ENCODE results near the gene ZNF14. TPM values are rescaled to one million over a fixed set of nuclear protein-coding genes. Genes with fewer than 3 reads are reported as not detected.

ZNF14 gene
- total and polyA plus RNA-seq, 5 donors from 2014 or later = 8.5 to 19.8 (median 11.8) TPM

DNA sequence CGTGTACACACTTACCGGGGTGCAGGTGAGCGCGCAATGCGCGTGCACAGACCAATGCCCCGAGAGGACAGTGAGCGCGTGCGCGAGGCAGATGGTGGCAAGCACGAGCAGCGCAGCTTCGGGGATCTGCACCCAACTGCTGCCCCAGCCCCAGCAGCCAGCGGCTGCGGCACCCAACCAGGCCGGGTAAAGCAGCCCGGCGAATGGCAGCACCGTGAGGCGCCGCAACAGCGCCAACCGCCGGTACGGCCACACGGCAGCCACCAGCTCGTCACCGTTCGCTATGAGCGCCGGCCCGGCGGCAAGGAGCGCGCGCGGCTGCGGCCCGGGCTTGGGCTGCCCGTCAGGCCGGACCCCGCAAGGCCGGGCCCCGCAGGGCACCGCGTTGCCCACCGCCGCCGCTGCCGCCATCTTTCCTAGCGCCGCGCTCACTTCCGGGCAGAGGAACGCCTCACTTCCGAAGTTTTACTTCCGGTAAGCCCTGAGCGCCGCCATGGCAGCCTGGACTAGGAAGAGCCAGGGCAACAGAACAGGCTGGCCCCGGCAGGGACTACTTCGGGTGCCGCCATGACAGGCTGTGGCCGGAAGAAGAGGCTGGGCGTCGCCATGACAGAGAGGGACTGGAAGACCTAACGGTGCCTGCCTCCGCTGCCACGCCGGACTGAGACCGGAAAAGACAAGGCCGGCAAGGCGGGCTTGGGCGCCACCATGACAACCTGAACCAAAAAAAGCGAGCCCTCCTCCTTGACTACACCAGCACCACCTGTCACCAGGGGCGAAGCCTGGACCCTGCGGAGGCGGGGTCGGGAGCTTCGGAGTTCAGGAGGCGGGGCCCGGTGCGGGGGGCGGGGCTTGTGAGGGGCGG lies 69.4 kb downstream of the ZNF14 start, which contains the start of gene ATP13A1:
Gene ATP13A1 (minus strand): TSS at position 421 of the 865 bp plus-strand sequence. CDS start 10 bp downstream, at position 411.
- peaks cover 14% of the 10 kb centered on the region for H3K36me3 ChIP-seq (ENCODE audit: control insufficient read depth, insufficient read depth, low read length)
- peaks cover 5% of the 10 kb centered on the region for H3K27me3 Mint-ChIP-seq
- H3K9me3 Mint-ChIP-seq = peaks cover 0 to 8% (median 0%) of the 10 kb centered on the region in 7 donors
- H3K27ac Mint-ChIP-seq = peak within 1 kb of the TSS; percentile 97 to 98 (median 98)
- DNase-seq = peak; percentile 92 to 98 (median 95)
- H3K27ac ChIP-seq (ENCODE audit: insufficient read depth, low read length, poor library complexity, severe bottlenecking) = peak within 1 kb of the TSS; percentile 96
- peaks cover 9 to 55% (median 26%) of the 10 kb centered on the region in 4 donors for H3K4me1 Mint-ChIP-seq
- H3K4me1 ChIP-seq (ENCODE audit: control insufficient read depth, insufficient read depth, low read length, poor library complexity, severe bottlenecking) = peaks cover 42% of the 10 kb centered on the region
- peak; percentile 70 to 75 for ATAC-seq (ENCODE audit: low read depth in 2 of 2)
- no peaks in the 10 kb centered on the region for H3K27me3 ChIP-seq (ENCODE audit: control insufficient read depth, insufficient read depth, low read length)
- peaks cover 8% of the 10 kb centered on the region for H3K36me3 Mint-ChIP-seq
- peak within 1 kb of the TSS; percentile 84 for H3K4me3 ChIP-seq (ENCODE audit: low read depth, low read length)
- peaks cover 3 to 17% of the 10 kb centered on the region in 2 experiments for H3K9me3 ChIP-seq (ENCODE audit: control insufficient read depth in 2 of 2, low read length in 2 of 2)
- peak within 1 kb of the TSS; percentile 91 to 99 (median 94) for H3K4me3 Mint-ChIP-seq

DNA sequence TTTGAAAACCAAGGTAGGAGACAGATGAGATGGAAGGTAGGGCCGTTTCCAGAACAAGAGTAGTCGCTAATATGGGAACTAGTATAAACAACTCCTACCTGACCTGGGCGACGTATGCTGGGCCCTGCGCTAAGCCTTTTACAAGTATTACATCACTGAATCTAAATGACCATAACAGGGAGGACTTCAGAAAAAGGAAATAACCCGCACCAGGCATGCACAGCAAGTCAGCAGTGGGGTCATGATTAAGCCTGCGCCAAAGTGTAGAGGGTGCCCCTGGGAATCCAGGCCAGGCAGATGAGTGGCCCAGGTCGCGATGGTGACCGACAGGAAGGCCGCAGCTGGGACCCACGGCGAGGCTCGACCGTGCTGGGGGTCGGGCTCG lies 70.0 kb downstream of the ZNF14 start:
- DNase-seq (no peak), ATAC-seq (ENCODE audit: low read depth in 2 of 2) (no peak)
- Mint-ChIP-seq H3K27me3 (no peaks in the 10 kb centered on the region), H3K27ac (peak overlapping the region; percentile 97 to 98 (median 97)), H3K4me1 (peaks cover 14 to 52% (median 28%) of the 10 kb centered on the region in 4 donors), H3K4me3 (peak overlapping the region; percentile 91 to 99 (median 94)), H3K9me3 (peaks cover 0 to 3% (median 0%) of the 10 kb centered on the region in 7 donors), H3K36me3 (peaks cover 13% of the 10 kb centered on the region)
- Histone ChIP-seq H3K4me1 (ENCODE audit: control insufficient read depth, insufficient read depth, low read length, poor library complexity, severe bottlenecking) (peaks cover 37% of the 10 kb centered on the region), H3K27me3 (ENCODE audit: control insufficient read depth, insufficient read depth, low read length) (no peaks in the 10 kb centered on the region), H3K9me3 (ENCODE audit: control insufficient read depth in 2 of 2, low read length in 2 of 2) (peaks cover 3 to 17% of the 10 kb centered on the region in 2 experiments), H3K4me3 (ENCODE audit: low read depth, low read length) (peak overlapping the region; percentile 84), H3K36me3 (ENCODE audit: control insufficient read depth, insufficient read depth, low read length) (peaks cover 20% of the 10 kb centered on the region), H3K27ac (ENCODE audit: insufficient read depth, low read length, poor library complexity, severe bottlenecking) (peak overlapping the region; percentile 96)

DNA sequence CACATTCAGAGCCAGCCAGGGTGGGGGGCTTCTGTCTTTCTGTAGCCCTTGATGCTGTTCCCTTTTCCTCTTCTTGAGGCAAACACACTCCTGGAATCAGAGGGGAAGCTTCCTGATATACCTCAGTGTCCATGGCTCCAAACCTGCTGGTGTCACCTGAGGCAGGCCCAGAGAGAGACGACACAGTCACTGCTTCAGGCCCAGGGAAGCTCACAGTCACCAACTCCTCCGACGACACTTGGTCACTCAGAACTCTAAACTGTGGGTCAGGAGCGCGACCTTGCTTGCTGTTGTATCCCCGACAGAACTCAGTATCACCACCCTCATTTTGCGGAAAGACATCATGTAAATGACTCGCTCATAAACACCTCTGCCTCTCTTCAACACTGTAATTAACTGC lies 70.6 kb downstream of the ZNF14 start:
- no peak for ATAC-seq (ENCODE audit: low read depth in 2 of 2)
- Mint-ChIP-seq H3K9me3 (peaks cover 0 to 6% (median 0%) of the 10 kb centered on the region in 7 donors), H3K36me3 (peaks cover 13% of the 10 kb centered on the region), H3K4me3 (peak overlapping the region; percentile 91 to 99 (median 94)), H3K27me3 (no peaks in the 10 kb centered on the region), H3K4me1 (peaks cover 14 to 49% (median 27%) of the 10 kb centered on the region in 4 donors), H3K27ac (peak overlapping the region; percentile 97 to 98 (median 97))
- Histone ChIP-seq H3K27me3 (ENCODE audit: control insufficient read depth, insufficient read depth, low read length) (no peaks in the 10 kb centered on the region), H3K36me3 (ENCODE audit: control insufficient read depth, insufficient read depth, low read length) (peaks cover 25% of the 10 kb centered on the region), H3K4me1 (ENCODE audit: control insufficient read depth, insufficient read depth, low read length, poor library complexity, severe bottlenecking) (peaks cover 34% of the 10 kb centered on the region), H3K9me3 (ENCODE audit: control insufficient read depth in 2 of 2, low read length in 2 of 2) (peaks cover 3 to 13% of the 10 kb centered on the region in 2 experiments), H3K27ac (ENCODE audit: insufficient read depth, low read length, poor library complexity, severe bottlenecking) (peak overlapping the region; percentile 96), H3K4me3 (ENCODE audit: low read depth, low read length) (peak overlapping the region; percentile 84)
- DNase-seq = no peak

DNA sequence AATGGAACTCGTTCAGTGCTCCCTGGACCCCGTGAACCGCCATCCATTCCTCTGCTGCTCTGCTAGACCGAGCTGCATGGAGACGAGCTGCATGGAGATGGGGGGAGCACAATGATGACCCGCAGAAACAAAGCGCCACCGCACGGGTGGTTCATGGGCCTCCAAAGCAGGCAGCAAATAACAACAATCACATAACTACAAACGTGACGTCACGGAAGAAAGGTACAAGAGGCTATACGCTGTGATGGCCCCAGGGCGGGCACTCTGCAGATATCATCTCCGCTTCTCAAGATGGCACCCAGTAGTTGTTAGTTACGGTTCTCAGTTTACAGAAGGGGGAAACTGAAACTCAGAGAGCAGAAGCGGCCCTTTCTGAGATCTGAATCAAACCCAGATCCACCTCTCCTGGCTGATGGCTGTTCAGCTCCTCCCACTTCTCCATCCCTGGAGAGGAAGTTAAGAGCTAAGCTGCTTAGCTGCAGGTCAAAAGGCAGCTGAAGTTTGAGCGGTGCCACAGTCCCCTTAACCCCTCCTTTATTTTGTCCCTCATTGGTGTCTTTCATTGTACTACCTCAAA lies 71.1 kb downstream of the ZNF14 start:
- H3K4me1 ChIP-seq (ENCODE audit: control insufficient read depth, insufficient read depth, low read length, poor library complexity, severe bottlenecking) = peaks cover 33% of the 10 kb centered on the region
- Mint-ChIP-seq H3K36me3 (peaks cover 13% of the 10 kb centered on the region), H3K4me1 (peaks cover 14 to 46% (median 26%) of the 10 kb centered on the region in 4 donors), H3K4me3 (peak overlapping the region; percentile 91 to 99 (median 94)), H3K27me3 (no peaks in the 10 kb centered on the region), H3K27ac (peak overlapping the region; percentile 97 to 98 (median 97)), H3K9me3 (peaks cover 0 to 6% (median 0%) of the 10 kb centered on the region in 7 donors)
- H3K9me3 ChIP-seq (ENCODE audit: control insufficient read depth in 2 of 2, low read length in 2 of 2) = peaks cover 1 to 7% of the 10 kb centered on the region in 2 experiments
- peaks cover 31% of the 10 kb centered on the region for H3K36me3 ChIP-seq (ENCODE audit: control insufficient read depth, insufficient read depth, low read length)
- no peaks in the 10 kb centered on the region for H3K27me3 ChIP-seq (ENCODE audit: control insufficient read depth, insufficient read depth, low read length)
- peak overlapping the region; percentile 96 for H3K27ac ChIP-seq (ENCODE audit: insufficient read depth, low read length, poor library complexity, severe bottlenecking)
- peak; percentile 45 to 87 (median 65) for DNase-seq
- ATAC-seq (ENCODE audit: low read depth in 2 of 2) = peak; percentile 17 to 41
- peak overlapping the region; percentile 84 for H3K4me3 ChIP-seq (ENCODE audit: low read depth, low read length)

DNA sequence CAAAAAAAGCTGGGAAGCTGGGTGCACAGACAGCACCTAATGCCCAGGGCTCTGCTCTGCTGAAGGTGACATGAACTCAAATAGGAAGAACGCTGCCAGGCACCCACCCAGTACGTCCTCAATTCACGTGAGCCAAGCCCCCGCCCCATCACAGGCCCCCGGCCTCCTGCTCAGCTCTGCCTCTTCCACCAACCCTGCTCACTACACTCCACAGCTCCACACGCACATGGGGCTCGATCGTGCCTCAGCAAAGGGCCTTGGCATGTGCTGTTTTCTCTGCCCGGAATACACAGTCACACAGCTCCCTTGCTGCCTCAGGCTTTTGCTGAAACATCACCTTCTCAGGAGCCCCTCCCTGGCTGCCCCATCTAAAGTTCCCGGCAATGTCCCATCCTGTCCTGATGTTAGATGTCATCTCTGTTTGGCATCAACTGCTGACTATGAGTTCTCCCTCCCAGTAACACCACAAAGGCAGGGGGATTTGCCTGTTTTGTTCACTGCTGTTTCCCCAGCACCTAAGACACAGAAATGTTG lies 71.7 kb downstream of the ZNF14 start:
- peak overlapping the region; percentile 91 to 99 (median 94) for H3K4me3 Mint-ChIP-seq
- peak overlapping the region; percentile 97 to 98 (median 97) for H3K27ac Mint-ChIP-seq
- peak overlapping the region; percentile 84 for H3K4me3 ChIP-seq (ENCODE audit: low read depth, low read length)
- DNase-seq = no peak
- peaks cover 13% of the 10 kb centered on the region for H3K36me3 Mint-ChIP-seq
- H3K27me3 Mint-ChIP-seq = no peaks in the 10 kb centered on the region
- H3K4me1 Mint-ChIP-seq = peaks cover 14 to 44% (median 25%) of the 10 kb centered on the region in 4 donors
- H3K27me3 ChIP-seq (ENCODE audit: control insufficient read depth, insufficient read depth, low read length) = no peaks in the 10 kb centered on the region
- H3K4me1 ChIP-seq (ENCODE audit: control insufficient read depth, insufficient read depth, low read length, poor library complexity, severe bottlenecking) = peaks cover 33% of the 10 kb centered on the region
- peaks cover 0 to 6% (median 0%) of the 10 kb centered on the region in 7 donors for H3K9me3 Mint-ChIP-seq
- ATAC-seq (ENCODE audit: low read depth in 2 of 2) = no peak
- peaks cover 0 to 5% of the 10 kb centered on the region in 2 experiments for H3K9me3 ChIP-seq (ENCODE audit: control insufficient read depth in 2 of 2, low read length in 2 of 2)
- peaks cover 36% of the 10 kb centered on the region for H3K36me3 ChIP-seq (ENCODE audit: control insufficient read depth, insufficient read depth, low read length)
- H3K27ac ChIP-seq (ENCODE audit: insufficient read depth, low read length, poor library complexity, severe bottlenecking) = peak overlapping the region; percentile 96

Other genes starting within 250 kb of the ZNF14 start
- 6.2 TPM for gene TSSK6, start 217.6 kb downstream of the ZNF14 start, total RNA-seq
- gene TSSK6, start 217.6 kb downstream of the ZNF14 start, polyA plus RNA-seq = 1 to 10 TPM; 1.6 to 3.0 (median 1.8) TPM
- 196 TPM for gene NDUFA13, start 216.9 kb downstream of the ZNF14 start, total RNA-seq
- gene NDUFA13, start 216.9 kb downstream of the ZNF14 start, polyA plus RNA-seq = 100 to 1,000 TPM; 358 to 453 (median 400) TPM
- gene YJEFN3, start 204.2 kb downstream of the ZNF14 start, total RNA-seq = 6.6 TPM
- gene YJEFN3, start 204.2 kb downstream of the ZNF14 start, polyA plus RNA-seq = not detected
- gene CILP2, start 194.8 kb downstream of the ZNF14 start, total RNA-seq = 0.42 TPM
- gene CILP2, start 194.8 kb downstream of the ZNF14 start, polyA plus RNA-seq = under 1 TPM in 3 of 4 donors, not detected in 1; 0.09 to 0.42 (median 0.21) TPM
- 85.3 TPM for gene PBX4, start 114.4 kb downstream of the ZNF14 start, total RNA-seq
- 1 to 10 TPM; 4.1 to 7.2 (median 5.9) TPM for gene PBX4, start 114.4 kb downstream of the ZNF14 start, polyA plus RNA-seq
- 120 TPM for gene LPAR2, start 104.9 kb downstream of the ZNF14 start, total RNA-seq
- 10 to 100 TPM; 29.9 to 48.5 (median 40.4) TPM for gene LPAR2, start 104.9 kb downstream of the ZNF14 start, polyA plus RNA-seq
- gene GMIP, start 89.5 kb downstream of the ZNF14 start, total RNA-seq = 155 TPM
- gene GMIP, start 89.5 kb downstream of the ZNF14 start, polyA plus RNA-seq = 10 to 100 TPM; 42.1 to 51.0 (median 45.7) TPM
- gene ATP13A1, start 69.4 kb downstream of the ZNF14 start, total RNA-seq = 114 TPM
- 10 to 100 TPM; 24.1 to 31.9 (median 30.7) TPM for gene ATP13A1, start 69.4 kb downstream of the ZNF14 start, polyA plus RNA-seq
- gene ZNF101, start 64.3 kb downstream of the ZNF14 start, total RNA-seq = 84.4 TPM
- 100 to 1,000 TPM; 123 to 168 (median 142) TPM for gene ZNF101, start 64.3 kb downstream of the ZNF14 start, polyA plus RNA-seq
- gene ZNF506, start 88.6 kb upstream of the ZNF14 start, total RNA-seq = 32.6 TPM
- 10 to 100 TPM; 16.8 to 30.1 (median 22.3) TPM for gene ZNF506, start 88.6 kb upstream of the ZNF14 start, polyA plus RNA-seq
- 5.0 TPM for gene ZNF253, start 132.8 kb upstream of the ZNF14 start, total RNA-seq
- gene ZNF253, start 132.8 kb upstream of the ZNF14 start, polyA plus RNA-seq = 10 to 100 TPM in 2 of 4 donors, 1 to 10 TPM in 2; 5.8 to 17.0 (median 11.7) TPM
- gene ZNF93, start 167.8 kb upstream of the ZNF14 start, total RNA-seq = 5.6 TPM
- gene ZNF93, start 167.8 kb upstream of the ZNF14 start, polyA plus RNA-seq = 10 to 100 TPM in 3 of 4 donors, 1 to 10 TPM in 1; 6.5 to 14.6 (median 10.7) TPM

All from CD4-positive, CD25-positive, alpha-beta regulatory T cell (primary cell).